ENCODE results near the gene PHF20.
"Not testable (repeated sequence)": the region's sequence is repeated elsewhere in the genome, so short reads cannot be mapped to it uniquely, and the experiment has no call there.

The PHF20 gene

DNA sequence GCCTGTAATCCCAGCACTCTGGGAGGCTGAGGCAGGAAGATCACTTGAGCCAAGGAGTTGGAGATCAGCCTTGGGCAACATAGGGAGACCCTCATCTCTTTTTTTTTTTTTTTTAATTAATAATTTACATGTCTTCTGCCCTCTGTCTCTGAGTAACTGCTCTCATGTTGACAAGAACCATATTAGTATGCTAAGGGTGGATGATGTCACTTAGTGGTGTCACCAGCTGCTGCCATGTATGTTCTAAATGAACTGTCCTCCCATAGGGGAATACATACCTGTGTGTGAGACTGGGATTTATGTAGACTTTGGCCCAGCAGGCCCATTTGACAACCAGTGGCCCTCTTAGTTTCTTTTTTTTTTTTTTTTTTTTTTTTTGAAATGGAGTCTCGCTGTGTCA is 116.8 kb downstream of the PHF20 start:
- Histone ChIP-seq H3K27me3 (no peaks in the 10 kb centered on the region), H3K9me3 (no peaks in the 10 kb centered on the region), H3K4me3 (no peak overlapping the region), H3K36me3 (peaks cover 0 to 14% (median 0%) of the 10 kb centered on the region in 3 donors), H3K4me1 (peaks cover 0 to 8% (median 7%) of the 10 kb centered on the region in 4 donors), H3K27ac (no peak overlapping the region)
- DNase-seq: no peak
- TF ChIP-seq, protein P1, sequence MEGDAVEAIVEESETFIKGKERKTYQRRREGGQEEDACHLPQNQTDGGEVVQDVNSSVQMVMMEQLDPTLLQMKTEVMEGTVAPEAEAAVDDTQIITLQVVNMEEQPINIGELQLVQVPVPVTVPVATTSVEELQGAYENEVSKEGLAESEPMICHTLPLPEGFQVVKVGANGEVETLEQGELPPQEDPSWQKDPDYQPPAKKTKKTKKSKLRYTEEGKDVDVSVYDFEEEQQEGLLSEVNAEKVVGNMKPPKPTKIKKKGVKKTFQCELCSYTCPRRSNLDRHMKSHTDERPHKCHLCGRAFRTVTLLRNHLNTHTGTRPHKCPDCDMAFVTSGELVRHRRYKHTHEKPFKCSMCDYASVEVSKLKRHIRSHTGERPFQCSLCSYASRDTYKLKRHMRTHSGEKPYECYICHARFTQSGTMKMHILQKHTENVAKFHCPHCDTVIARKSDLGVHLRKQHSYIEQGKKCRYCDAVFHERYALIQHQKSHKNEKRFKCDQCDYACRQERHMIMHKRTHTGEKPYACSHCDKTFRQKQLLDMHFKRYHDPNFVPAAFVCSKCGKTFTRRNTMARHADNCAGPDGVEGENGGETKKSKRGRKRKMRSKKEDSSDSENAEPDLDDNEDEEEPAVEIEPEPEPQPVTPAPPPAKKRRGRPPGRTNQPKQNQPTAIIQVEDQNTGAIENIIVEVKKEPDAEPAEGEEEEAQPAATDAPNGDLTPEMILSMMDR (IDR thresholded peaks at IDR 0.05): no peak
- intact Hi-C loops (cut with DNase I; ENCODE audit: low total_unique reads): loop anchor here (10.0 kb wide), 2 partner anchors 114 to 144 kb away; partner anchors contain the start of genes PHF20 and RBM39

DNA sequence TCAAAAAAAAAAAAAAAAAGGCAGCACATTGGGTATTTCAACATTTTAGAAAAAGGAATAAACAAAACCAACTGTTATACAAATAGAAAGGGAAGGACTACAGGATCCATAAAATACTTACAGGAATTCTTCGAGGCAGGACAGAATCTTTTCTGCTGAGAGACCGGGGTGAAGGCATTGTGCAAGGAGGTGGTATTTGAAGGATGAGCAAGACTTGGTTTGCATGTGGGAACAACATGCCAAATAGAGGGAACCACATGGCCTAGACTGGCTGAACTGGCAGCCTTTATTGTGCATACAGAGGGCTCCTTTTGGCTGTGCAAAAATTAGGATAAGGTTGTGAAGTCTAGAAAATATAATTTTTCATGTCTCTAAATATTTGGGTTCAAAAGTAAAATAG is 119.6 kb downstream of the PHF20 start:
- no peaks in the 10 kb centered on the region for H3K27me3 ChIP-seq
- peaks cover 0 to 22% (median 12%) of the 10 kb centered on the region in 3 donors for H3K36me3 ChIP-seq
- intact Hi-C loops (cut with DNase I; ENCODE audit: low total_unique reads): no loop called here
- no peak overlapping the region for H3K4me3 ChIP-seq
- no peak for DNase-seq
- no peaks in the 10 kb centered on the region for H3K4me1 ChIP-seq
- TF ChIP-seq, protein P1 (IDR thresholded peaks at IDR 0.05): no peak
- H3K9me3 ChIP-seq: no peaks in the 10 kb centered on the region
- H3K27ac ChIP-seq: no peak overlapping the region

DNA sequence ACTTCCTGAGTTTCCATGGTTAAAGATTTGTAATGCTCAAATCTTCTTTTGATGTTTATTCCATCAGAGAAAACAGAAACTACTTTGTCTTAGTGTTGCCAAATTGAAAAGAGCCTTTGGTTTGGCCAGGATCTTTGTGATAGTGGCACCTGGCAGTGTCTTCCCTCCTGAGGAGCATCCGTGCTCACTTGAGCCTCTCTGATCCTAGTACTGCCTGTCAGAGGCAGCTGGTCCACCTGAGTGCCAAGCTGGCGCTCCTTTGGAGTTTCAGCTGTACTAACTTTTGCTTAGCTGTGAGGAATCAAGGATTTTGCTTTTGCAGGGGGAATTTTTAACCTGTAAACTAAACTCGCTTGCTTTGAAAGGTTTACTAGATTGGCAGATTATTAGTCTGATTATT is 121.1 kb downstream of the PHF20 start:
- no peaks in the 10 kb centered on the region for H3K27me3 ChIP-seq
- intact Hi-C loops (cut with DNase I; ENCODE audit: low total_unique reads): no loop called here
- TF ChIP-seq, protein P1 (IDR thresholded peaks at IDR 0.05): no peak
- no peaks in the 10 kb centered on the region for H3K9me3 ChIP-seq
- H3K36me3 ChIP-seq: peaks cover 0 to 16% (median 12%) of the 10 kb centered on the region in 3 donors
- no peak overlapping the region for H3K4me3 ChIP-seq
- DNase-seq: no peak
- H3K4me1 ChIP-seq: no peaks in the 10 kb centered on the region
- no peak overlapping the region for H3K27ac ChIP-seq

- DNase-seq: no peak
- no peaks in the 10 kb centered on the region for H3K9me3 ChIP-seq
- no peak overlapping the region for H3K27ac ChIP-seq
- no peak overlapping the region for H3K4me3 ChIP-seq
- TF ChIP-seq, protein P1 (IDR thresholded peaks at IDR 0.05): no peak
- H3K36me3 ChIP-seq: peaks cover 0 to 16% (median 12%) of the 10 kb centered on the region in 3 donors
- intact Hi-C loops (cut with DNase I; ENCODE audit: low total_unique reads): no loop called here
- H3K4me1 ChIP-seq: no peaks in the 10 kb centered on the region
- no peaks in the 10 kb centered on the region for H3K27me3 ChIP-seq
These were observed 122.1 kb downstream of the PHF20 start for GRCh38 chr20:35893942-35894341.

DNA sequence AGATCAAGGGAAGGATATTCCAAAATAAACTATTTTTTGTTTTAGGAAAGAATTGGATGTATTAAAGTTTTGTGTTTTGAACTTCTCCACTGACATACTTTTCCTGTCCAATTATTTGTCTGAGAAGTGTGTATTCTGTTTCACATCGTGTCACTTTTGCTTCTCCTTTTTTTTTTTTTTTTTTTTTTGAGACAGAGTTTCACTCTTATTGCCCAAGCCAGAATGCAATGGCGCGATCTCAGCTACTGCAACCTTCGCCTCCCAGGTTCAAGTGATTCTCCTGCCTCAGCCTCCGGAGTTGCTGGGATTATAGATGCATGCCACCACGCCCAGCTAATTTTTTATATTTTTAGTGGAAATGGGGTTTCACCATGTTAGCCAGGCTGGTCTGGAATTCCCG is 123.7 kb downstream of the PHF20 start:
- H3K4me1 ChIP-seq; intact Hi-C loops (cut with DNase I; ENCODE audit: low total_unique reads); H3K9me3 ChIP-seq; H3K27ac ChIP-seq; H3K27me3 ChIP-seq; DNase-seq; H3K4me3 ChIP-seq: not testable (repeated sequence)
- peaks cover 8 to 31% (median 23%) of the 10 kb centered on the region in 3 donors for H3K36me3 ChIP-seq

DNA sequence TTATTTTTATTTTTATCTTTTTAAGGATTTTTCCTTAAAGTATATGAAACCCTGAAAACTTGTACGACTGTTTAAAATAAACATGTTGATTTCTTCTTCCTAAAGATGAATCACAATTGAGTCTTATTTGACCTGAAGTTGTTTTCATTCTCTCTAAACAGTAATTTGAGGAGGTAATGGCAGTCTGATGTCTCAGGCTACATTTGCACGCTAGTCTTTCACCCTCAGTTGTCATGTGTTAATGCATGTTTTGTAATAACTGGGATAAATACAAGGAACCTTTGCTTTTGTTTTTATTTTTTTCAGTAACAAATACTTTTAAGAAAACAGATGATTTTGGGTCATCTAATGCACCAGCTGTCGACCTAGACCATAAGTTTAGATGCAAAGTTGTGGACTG is 127.2 kb downstream of the PHF20 start:
- Histone ChIP-seq H3K36me3 (peaks cover 8 to 31% (median 29%) of the 10 kb centered on the region in 3 donors), H3K4me1 (no peaks in the 10 kb centered on the region), H3K9me3 (no peaks in the 10 kb centered on the region), H3K4me3 (no peak overlapping the region), H3K27ac (no peak overlapping the region), H3K27me3 (no peaks in the 10 kb centered on the region)
- intact Hi-C loops (cut with DNase I; ENCODE audit: low total_unique reads): no loop called here
- TF ChIP-seq, protein P1 (IDR thresholded peaks at IDR 0.05): no peak
- DNase-seq: no peak

GRCh38 chr20:35901230-35901629 is 129.4 kb downstream of the PHF20 start:
- H3K9me3 ChIP-seq; H3K4me3 ChIP-seq; H3K27me3 ChIP-seq; intact Hi-C loops (cut with DNase I; ENCODE audit: low total_unique reads); H3K27ac ChIP-seq; DNase-seq; H3K4me1 ChIP-seq: not testable (repeated sequence)
- peaks cover 8 to 34% (median 17%) of the 10 kb centered on the region in 3 donors for H3K36me3 ChIP-seq
